GM23338 (cell line): ENCODE data around the gene FILIP1L. TPM values are rescaled to one million over a fixed set of nuclear protein-coding genes. Genes with fewer than 3 reads are reported as not detected.

Experiments
- ATAC-seq: fragments of 200-7000 bp; cut with Tn5 transposase; 3 replicates; pipeline ENCODE4 v1.9.1; 2020
- DNase-seq: peaks from one replicate; pipeline ENCODE4 v3.0.0-alpha.2; 2015; ENCODE audit warnings: low spot score
- H2AFZ ChIP-seq: fragments of 200-600 bp; sonication (generic); 2 replicates; pipeline ENCODE4 v1.8.0; 2016; ENCODE audit warnings: antibody characterized with exemption, mild to moderate bottlenecking, moderate library complexity
- H3F3A ChIP-seq: fragments of 200-600 bp; sonication (generic); replicated peaks from 2 replicates; pipeline ENCODE4 v1.8.0; 2017; ENCODE audit warnings: antibody characterized with exemption, mixed run types, low read depth
- H3K27ac ChIP-seq: fragments of 200-600 bp; sonication (generic); 2 replicates; pipeline ENCODE4 v1.6.1; 2016; ENCODE audit warnings: low read depth
- H3K27me3 ChIP-seq: fragments of 200-600 bp; sonication (generic); 2 replicates; pipeline ENCODE4 v1.8.0; 2016; ENCODE audit warnings: mild to moderate bottlenecking, mixed run types, moderate library complexity; ENCODE audit not compliant: insufficient read depth
- H3K36me3 ChIP-seq: fragments of 200-600 bp; sonication (generic); 2 replicates; pipeline ENCODE4 v1.8.0; 2016; ENCODE audit warnings: mild to moderate bottlenecking; ENCODE audit not compliant: insufficient read depth
- H3K4me1 ChIP-seq: fragments of 200-600 bp; sonication (generic); 2 replicates; pipeline ENCODE4 v1.8.0; 2016; ENCODE audit warnings: mild to moderate bottlenecking, moderate library complexity; ENCODE audit not compliant: insufficient read depth
- H3K4me2 ChIP-seq: fragments of 200-600 bp; sonication (generic); 2 replicates; pipeline ENCODE4 v1.7.1; 2017; ENCODE audit warnings: mixed run types
- H3K4me3 ChIP-seq: fragments of 200-600 bp; sonication (generic); 2 replicates; pipeline ENCODE4 v1.6.1; 2016; ENCODE audit warnings: mixed run types
- H3K79me2 ChIP-seq: fragments of 200-600 bp; sonication (generic); replicated peaks from 2 replicates; pipeline ENCODE4 v1.8.0; 2017; ENCODE audit warnings: mild to moderate bottlenecking; ENCODE audit not compliant: insufficient read depth
- H3K9me2 ChIP-seq: fragments of 200-600 bp; sonication (generic); 2 replicates; pipeline ENCODE4 v1.8.0; 2017; ENCODE audit not compliant: insufficient read depth
- H4K20me1 ChIP-seq: fragments of 200-600 bp; sonication (generic); replicated peaks from 2 replicates; pipeline ENCODE4 v1.8.0; 2017; ENCODE audit warnings: mild to moderate bottlenecking; ENCODE audit not compliant: insufficient read depth
- H3K27ac Mint-ChIP-seq: 2 replicates; pipeline ENCODE4 v1.8.0; 2020; ENCODE audit warnings: inconsistent platforms, mild to moderate bottlenecking, moderate library complexity, mixed read lengths
- H3K27me3 Mint-ChIP-seq: 3 replicates; pipeline ENCODE4 v1.8.0; 2022; ENCODE audit warnings: low read depth, mild to moderate bottlenecking, moderate library complexity, mixed read lengths, inconsistent platforms; ENCODE audit not compliant: insufficient read depth, poor library complexity
- H3K36me3 Mint-ChIP-seq: 3 replicates; pipeline ENCODE4 v1.8.0; 2021; ENCODE audit warnings: low read depth, mild to moderate bottlenecking, inconsistent platforms, moderate library complexity, mixed read lengths
- H3K4me1 Mint-ChIP-seq: 3 replicates; pipeline ENCODE4 v1.8.0; 2020; ENCODE audit warnings: mild to moderate bottlenecking, inconsistent platforms, mixed read lengths
- H3K4me3 Mint-ChIP-seq: 3 replicates; pipeline ENCODE4 v1.8.0; 2021; ENCODE audit warnings: moderate library complexity, mild to moderate bottlenecking, inconsistent platforms, mixed read lengths
- H3K9me3 Mint-ChIP-seq: 3 replicates; pipeline ENCODE4 v1.8.0; 2020; ENCODE audit warnings: moderate library complexity, mild to moderate bottlenecking, inconsistent platforms, mixed read lengths
- CREB1 ChIP-seq: fragments of 250-450 bp; sonication (Bioruptor Pico); IDR thresholded peaks from 2 replicates; pipeline ENCODE4 v1.5.0; 2020; ENCODE audit warnings: low read depth, mild to moderate bottlenecking, moderate library complexity
- CTCF ChIP-seq, 2 experiments: fragments of 200-600 bp in 1 of 2; sonication (generic) in 1 of 2; conservative IDR thresholded peaks; 2 replicates each; pipeline versions ENCODE4 v1.5.1 to v1.6.1; 2016 to 2017; ENCODE audit warnings: antibody characterized with exemption in 2 of 2, low read depth in 2 of 2, mild to moderate bottlenecking in 2 of 2, moderate library complexity in 1 of 2
- ETS1 ChIP-seq: IDR thresholded peaks from 2 replicates; pipeline ENCODE4 v1.6.1; 2016; ENCODE audit warnings: antibody characterized with exemption
- EZH2 ChIP-seq: fragments of 200-600 bp; sonication (generic); IDR thresholded peaks from one replicate; pipeline ENCODE4 v1.8.0; 2017; ENCODE audit warnings: antibody characterized with exemption, mild to moderate bottlenecking, low read depth; ENCODE audit not compliant: unreplicated experiment
- EZH2phosphoT487 ChIP-seq: fragments of 200-600 bp; sonication (generic); IDR thresholded peaks from one replicate; pipeline ENCODE4 v1.8.1; 2018; ENCODE audit warnings: antibody characterized with exemption; ENCODE audit not compliant: unreplicated experiment
- JUNB ChIP-seq: IDR thresholded peaks from one replicate; pipeline ENCODE4 v1.6.1; 2016; ENCODE audit warnings: antibody characterized with exemption; ENCODE audit not compliant: unreplicated experiment
- NANOG ChIP-seq: IDR thresholded peaks from 2 replicates; pipeline ENCODE4 v1.6.1; 2016; ENCODE audit warnings: antibody characterized with exemption, borderline replicate concordance
- POLR2AphosphoS5 ChIP-seq: IDR thresholded peaks from 2 replicates; pipeline ENCODE4 v1.6.1; 2016; ENCODE audit warnings: antibody characterized with exemption, low read depth
- REST ChIP-seq: IDR thresholded peaks from one replicate; pipeline ENCODE4 v1.6.1; 2018; ENCODE audit warnings: antibody characterized with exemption; ENCODE audit not compliant: unreplicated experiment
- ZNF331 ChIP-seq: fragments of 250-450 bp; sonication (Bioruptor Pico); IDR thresholded peaks from 2 replicates; pipeline ENCODE4 v1.5.0; 2020; ENCODE audit warnings: low read depth, mild to moderate bottlenecking, moderate library complexity
- ZNF462 ChIP-seq: fragments of 250-450 bp; sonication (Bioruptor Pico); IDR thresholded peaks from 2 replicates; pipeline ENCODE4 v1.5.0; 2020; ENCODE audit warnings: mild to moderate bottlenecking, moderate library complexity
- polyA plus RNA-seq: library from polyadenylated mRNA; unstranded; fragments of >200 nt; fragmentation: Nextera tagmentation; extraction: Ambion mirVana; gene quantifications from 2 replicates; pipeline ENCODE4 v1.2.1, GENCODE V29; 2016
- total RNA-seq: library from RNA; depleted of rRNA; stranded (reverse); fragments of >200 nt; shearing (Covaris generic); gene quantifications from 2 replicates; pipeline ENCODE4 v1.2.3, GENCODE V29; 2014

Gene FILIP1L
- total and polyA plus RNA-seq, 2 experiments from 2014 or later: 1.6 TPM; not detected in 1

- TF ChIP-seq EZH2 (no peak), ZNF331 (CRISPR knock-in tag) (no peak), ETS1 (no peak), EZH2phosphoT487 (no peak), NANOG (no peak), POLR2AphosphoS5 (no peak)
Measured at GRCh38 chr3:99881121-99881524, 233.2 kb downstream of the FILIP1L start (continued).

- peaks cover 20% of the 10 kb centered on the region for H3K4me1 Mint-ChIP-seq
- no peaks in the 10 kb centered on the region for H3K36me3 Mint-ChIP-seq
- Histone ChIP-seq H3K4me3 (no peak overlapping the region), H3K9me2 (no peaks in the 10 kb centered on the region), H3K4me2 (no peak overlapping the region), H3K79me2 (peaks cover 9% of the 10 kb centered on the region; the same call in 1 of the 2 replicates), H3K36me3 (no peaks in the 10 kb centered on the region), H4K20me1 (peaks cover 32% of the 10 kb centered on the region), H3K27me3 (peaks cover 56% of the 10 kb centered on the region), H2AFZ (no peak overlapping the region), H3K4me1 (peaks cover 33% of the 10 kb centered on the region), H3F3A (peaks cover 13% of the 10 kb centered on the region), H3K27ac (no peak overlapping the region)
- ATAC-seq (no peak), DNase-seq (no peak)
- no peak overlapping the region for H3K4me3 Mint-ChIP-seq
- H3K9me3 Mint-ChIP-seq: no peaks in the 10 kb centered on the region
- H3K27me3 Mint-ChIP-seq: peaks cover 36% of the 10 kb centered on the region
- no peak overlapping the region for H3K27ac Mint-ChIP-seq
- TF ChIP-seq CTCF (conservative IDR thresholded peaks at IDR 0.05; ENCODE audit: low read depth in 2 of 2): no peak
- no peak for TF ChIP-seq JUNB
- no peak for TF ChIP-seq CREB1 (CRISPR knock-in tag)
- TF ChIP-seq POLR2AphosphoS5: no peak
- no peak for TF ChIP-seq ETS1
- no peak for TF ChIP-seq EZH2
- no peak for TF ChIP-seq ZNF331 (CRISPR knock-in tag)
- no peak for TF ChIP-seq ZNF462
- no peak for TF ChIP-seq REST
Measured at GRCh38 chr3:99879275-99879674, 235.0 kb downstream of the FILIP1L start.
